C4-2B (cell line): ENCODE measurements around the gene PTPRZ1.

ENCODE experiments used
- ZFX ChIP-seq: fragments of 450-650 bp; IDR thresholded peaks from 2 replicates; pipeline ENCODE4 v1.6.1; 2017
- TF ChIP-seq, protein P1 (sequence below): fragments of 450-650 bp; conservative IDR thresholded peaks from 2 replicates; pipeline ENCODE4 v1.5.1; 2017; ENCODE audit warnings: mild to moderate bottlenecking

DNA sequence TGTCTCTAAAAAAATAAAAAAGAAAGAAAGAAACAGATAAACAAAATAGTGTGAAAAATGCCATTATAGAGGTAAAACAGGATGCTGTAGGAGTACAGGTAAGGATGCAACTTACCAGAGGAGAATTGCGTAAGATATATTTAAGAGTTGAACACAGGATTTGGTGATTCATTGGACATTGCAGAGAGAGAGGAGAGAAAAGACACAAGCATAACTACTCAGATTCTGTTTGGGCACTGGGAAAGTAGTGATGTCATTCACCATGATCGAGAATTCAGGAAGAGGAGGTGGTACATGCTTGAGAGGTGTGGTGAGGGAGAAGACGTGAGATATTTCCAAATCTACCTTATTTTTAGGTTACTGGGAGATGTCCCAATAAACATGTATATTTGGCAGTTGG, 173.4 kb downstream of the PTPRZ1 start:
- TF ChIP-seq, protein P1, sequence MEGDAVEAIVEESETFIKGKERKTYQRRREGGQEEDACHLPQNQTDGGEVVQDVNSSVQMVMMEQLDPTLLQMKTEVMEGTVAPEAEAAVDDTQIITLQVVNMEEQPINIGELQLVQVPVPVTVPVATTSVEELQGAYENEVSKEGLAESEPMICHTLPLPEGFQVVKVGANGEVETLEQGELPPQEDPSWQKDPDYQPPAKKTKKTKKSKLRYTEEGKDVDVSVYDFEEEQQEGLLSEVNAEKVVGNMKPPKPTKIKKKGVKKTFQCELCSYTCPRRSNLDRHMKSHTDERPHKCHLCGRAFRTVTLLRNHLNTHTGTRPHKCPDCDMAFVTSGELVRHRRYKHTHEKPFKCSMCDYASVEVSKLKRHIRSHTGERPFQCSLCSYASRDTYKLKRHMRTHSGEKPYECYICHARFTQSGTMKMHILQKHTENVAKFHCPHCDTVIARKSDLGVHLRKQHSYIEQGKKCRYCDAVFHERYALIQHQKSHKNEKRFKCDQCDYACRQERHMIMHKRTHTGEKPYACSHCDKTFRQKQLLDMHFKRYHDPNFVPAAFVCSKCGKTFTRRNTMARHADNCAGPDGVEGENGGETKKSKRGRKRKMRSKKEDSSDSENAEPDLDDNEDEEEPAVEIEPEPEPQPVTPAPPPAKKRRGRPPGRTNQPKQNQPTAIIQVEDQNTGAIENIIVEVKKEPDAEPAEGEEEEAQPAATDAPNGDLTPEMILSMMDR = no peak
- TF ChIP-seq ZFX = no peak
